ENCODE measurements around the gene PCMTD2.
"Not testable (repeated sequence)": the region's sequence is repeated elsewhere in the genome, so short reads cannot be mapped to it uniquely, and the experiment has no call there.

DNA sequence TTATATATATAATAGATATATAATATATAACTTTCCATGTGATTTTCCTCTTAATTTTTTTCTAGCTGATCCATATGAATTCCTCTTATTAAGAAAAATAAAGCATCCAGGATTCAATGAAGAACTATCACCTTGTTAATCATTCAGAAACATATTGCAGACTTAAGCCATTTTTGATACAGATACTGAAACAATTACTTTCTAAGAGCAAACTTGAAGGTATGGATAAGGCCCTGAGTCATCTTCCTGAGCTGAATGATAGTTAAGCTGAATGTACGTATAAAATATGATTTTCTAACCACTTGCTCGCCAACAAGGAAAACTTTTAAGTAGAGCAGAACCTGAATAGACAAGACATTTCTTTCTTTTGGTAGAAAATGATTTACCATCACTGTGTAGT is 47.5 kb downstream of the PCMTD2 start:
- TF ChIP-seq, protein P1, sequence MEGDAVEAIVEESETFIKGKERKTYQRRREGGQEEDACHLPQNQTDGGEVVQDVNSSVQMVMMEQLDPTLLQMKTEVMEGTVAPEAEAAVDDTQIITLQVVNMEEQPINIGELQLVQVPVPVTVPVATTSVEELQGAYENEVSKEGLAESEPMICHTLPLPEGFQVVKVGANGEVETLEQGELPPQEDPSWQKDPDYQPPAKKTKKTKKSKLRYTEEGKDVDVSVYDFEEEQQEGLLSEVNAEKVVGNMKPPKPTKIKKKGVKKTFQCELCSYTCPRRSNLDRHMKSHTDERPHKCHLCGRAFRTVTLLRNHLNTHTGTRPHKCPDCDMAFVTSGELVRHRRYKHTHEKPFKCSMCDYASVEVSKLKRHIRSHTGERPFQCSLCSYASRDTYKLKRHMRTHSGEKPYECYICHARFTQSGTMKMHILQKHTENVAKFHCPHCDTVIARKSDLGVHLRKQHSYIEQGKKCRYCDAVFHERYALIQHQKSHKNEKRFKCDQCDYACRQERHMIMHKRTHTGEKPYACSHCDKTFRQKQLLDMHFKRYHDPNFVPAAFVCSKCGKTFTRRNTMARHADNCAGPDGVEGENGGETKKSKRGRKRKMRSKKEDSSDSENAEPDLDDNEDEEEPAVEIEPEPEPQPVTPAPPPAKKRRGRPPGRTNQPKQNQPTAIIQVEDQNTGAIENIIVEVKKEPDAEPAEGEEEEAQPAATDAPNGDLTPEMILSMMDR (IDR thresholded peaks at IDR 0.05): not testable (repeated sequence)
- TF ChIP-seq POLR2A, EP300 (IDR thresholded peaks at IDR 0.05): not testable (repeated sequence)
